WTC11 (cell line): ENCODE measurements around the gene SLC2A10. TPM values are rescaled to one million over a fixed set of nuclear protein-coding genes. Genes with fewer than 3 reads are reported as not detected.
A peak's percentile ranks its signal among the peaks of the same experiment; 100 is the strongest.

Experiments used
- ATAC-seq: fragments of 200-7000 bp; cut with Tn5 transposase; 2 replicates; pipeline ENCODE4 v1.10.0; 2021; ENCODE audit warnings: mild to moderate bottlenecking, moderate library complexity
- CTCF ChIA-PET: fragments of 300-600 bp; sonication (Branson Sonifier 250); formaldehyde crosslinking; loops from one replicate; lab custom pipeline; 2021; ENCODE audit warnings: antibody characterized with exemption; lab: Charles Lee
- POLR2A ChIA-PET: fragments of 350-600 bp; sonication (Branson Sonifier 250); formaldehyde crosslinking; loops from one replicate; lab custom pipeline; 2021; ENCODE audit warnings: antibody characterized with exemption; lab: Charles Lee
- DNase-seq: peaks from one replicate; pipeline ENCODE4 v3.0.0; 2021; ENCODE audit warnings: low spot score
- H3K27ac Mint-ChIP-seq: 2 replicates; pipeline ENCODE4 v1.8.0; 2021; ENCODE audit warnings: mixed read lengths
- H3K27me3 Mint-ChIP-seq: 2 replicates; pipeline ENCODE4 v1.8.0; 2021; ENCODE audit warnings: low read depth, mild to moderate bottlenecking, moderate library complexity, mixed read lengths
- H3K36me3 Mint-ChIP-seq: 2 replicates; pipeline ENCODE4 v1.8.0; 2021; ENCODE audit warnings: mixed read lengths
- H3K4me1 Mint-ChIP-seq: 2 replicates; pipeline ENCODE4 v1.8.0; 2022; ENCODE audit warnings: mixed read lengths
- H3K4me3 Mint-ChIP-seq: 2 replicates; pipeline ENCODE4 v1.8.0; 2021; ENCODE audit warnings: mild to moderate bottlenecking, moderate library complexity, mixed read lengths
- H3K9me3 Mint-ChIP-seq: 2 replicates; pipeline ENCODE4 v1.8.0; 2021; ENCODE audit warnings: mixed read lengths
- ARID4B ChIP-seq: sonication (generic); formaldehyde crosslinking; IDR thresholded peaks from 2 replicates; pipeline ENCODE4 v1.8.0; 2023; ENCODE audit warnings: missing genetic modification reagents, mild to moderate bottlenecking, borderline replicate concordance
- CREB1 ChIP-seq: sonication (generic); formaldehyde crosslinking; IDR thresholded peaks from 2 replicates; pipeline ENCODE4 v1.8.0; 2023; ENCODE audit warnings: mild to moderate bottlenecking, missing genetic modification reagents
- CREM ChIP-seq: sonication (generic); formaldehyde crosslinking; IDR thresholded peaks from 2 replicates; pipeline ENCODE4 v1.8.1; 2022; ENCODE audit warnings: mild to moderate bottlenecking, missing genetic modification reagents, moderate library complexity
- FOXP1 ChIP-seq: sonication (generic); formaldehyde crosslinking; IDR thresholded peaks from 2 replicates; pipeline ENCODE4 v1.8.0; 2022; ENCODE audit warnings: missing genetic modification reagents, mild to moderate bottlenecking, moderate library complexity, borderline replicate concordance
- FOXP4 ChIP-seq: sonication (generic); formaldehyde crosslinking; IDR thresholded peaks from 2 replicates; pipeline ENCODE4 v1.8.0; 2022; ENCODE audit warnings: mild to moderate bottlenecking, missing genetic modification reagents
- GRHL2 ChIP-seq: fragments of 250-450 bp; sonication (Bioruptor Pico); IDR thresholded peaks from 2 replicates; pipeline ENCODE4 v1.8.0; 2022; ENCODE audit warnings: mild to moderate bottlenecking, moderate library complexity; ENCODE audit not compliant: insufficient replicate concordance, severe bottlenecking
- GTF2I ChIP-seq: fragments of 250-450 bp; sonication (Bioruptor Pico); conservative IDR thresholded peaks from 2 replicates; pipeline ENCODE4 v1.4.0; 2021; ENCODE audit warnings: mild to moderate bottlenecking
- MYBL2 ChIP-seq: sonication (generic); formaldehyde crosslinking; IDR thresholded peaks from 2 replicates; pipeline ENCODE4 v1.8.1; 2023; ENCODE audit warnings: mild to moderate bottlenecking, moderate library complexity, missing genetic modification reagents
- NFATC4 ChIP-seq: fragments of 250-450 bp; sonication (Bioruptor Pico); IDR thresholded peaks from 2 replicates; pipeline ENCODE4 v1.9.0; 2021; ENCODE audit warnings: mild to moderate bottlenecking
- OVOL2 ChIP-seq: fragments of 250-450 bp; sonication (Bioruptor Pico); IDR thresholded peaks from 2 replicates; pipeline ENCODE4 v1.9.0; 2021; ENCODE audit warnings: mild to moderate bottlenecking, borderline replicate concordance
- PRRX2 ChIP-seq: fragments of 250-450 bp; sonication (Bioruptor Pico); IDR thresholded peaks from 2 replicates; pipeline ENCODE4 v1.8.0; 2021; ENCODE audit warnings: mild to moderate bottlenecking
- RELA ChIP-seq: sonication (generic); formaldehyde crosslinking; IDR thresholded peaks from 2 replicates; pipeline ENCODE4 v1.8.1; 2022; ENCODE audit warnings: missing genetic modification reagents, mild to moderate bottlenecking, borderline replicate concordance
- SP1 ChIP-seq: sonication (generic); formaldehyde crosslinking; conservative IDR thresholded peaks from 2 replicates; pipeline ENCODE4 v1.8.1; 2022; ENCODE audit warnings: missing genetic modification reagents
- USF1 ChIP-seq: sonication (generic); formaldehyde crosslinking; IDR thresholded peaks from 2 replicates; pipeline ENCODE4 v1.8.0; 2022; ENCODE audit warnings: mild to moderate bottlenecking, missing genetic modification reagents
- USF2 ChIP-seq: sonication (generic); formaldehyde crosslinking; IDR thresholded peaks from 2 replicates; pipeline ENCODE4 v1.8.1; 2023; ENCODE audit warnings: mild to moderate bottlenecking, missing genetic modification reagents, moderate library complexity
- ZBTB21 ChIP-seq: sonication (generic); formaldehyde crosslinking; IDR thresholded peaks from 2 replicates; pipeline ENCODE4 v1.8.1; 2023; ENCODE audit warnings: mild to moderate bottlenecking, missing genetic modification reagents, borderline replicate concordance
- ZNF121 ChIP-seq: sonication (generic); formaldehyde crosslinking; IDR thresholded peaks from 2 replicates; pipeline ENCODE4 v1.8.0; 2023; ENCODE audit warnings: missing genetic modification reagents
- ZNF219 ChIP-seq: sonication (generic); formaldehyde crosslinking; IDR thresholded peaks from 2 replicates; pipeline ENCODE4 v1.8.0; 2023; ENCODE audit warnings: missing genetic modification reagents, mild to moderate bottlenecking, borderline replicate concordance
- ZNF317 ChIP-seq: sonication (generic); formaldehyde crosslinking; IDR thresholded peaks from 2 replicates; pipeline ENCODE4 v1.8.1; 2023; ENCODE audit warnings: low read depth, mild to moderate bottlenecking, moderate library complexity, missing genetic modification reagents, borderline replicate concordance
- total RNA-seq: library from RNA; stranded (reverse); gene quantifications from 3 replicates; pipeline ENCODE4 v1.2.3, GENCODE V29; 2021

The SLC2A10 gene
- total RNA-seq, 1 experiment from 2014 or later = 8.0 TPM

- TF ChIP-seq MYBL2 (CRISPR knock-in tag) (no peak), NFATC4 (CRISPR knock-in tag) (peak; percentile 37; the same call in 1 of the 2 replicates), FOXP1 (CRISPR knock-in tag) (no peak), ZNF121 (CRISPR knock-in tag) (peak; percentile 99), FOXP4 (0 out of 2 replicates have a peak, but pooled peaks have one; percentile 14), USF1 (CRISPR knock-in tag) (peak; percentile 83), SP1 (CRISPR knock-in tag) (peak; percentile 64), USF2 (CRISPR knock-in tag) (peak; percentile 88)
- TF ChIP-seq, all 79 proteins: peak for 6
- DNase-seq (peak; percentile 75), ATAC-seq (peak; percentile 86)
- POLR2A ChIA-PET = interaction anchor here (1.1 kb wide), 1 partner anchor 132 kb away, joined by 3 read pairs; no protein-coding TSS in a partner anchor
- Mint-ChIP-seq H3K4me1 (peaks cover 59% of the 10 kb centered on the region), H3K27me3 (no peaks in the 10 kb centered on the region), H3K9me3 (peaks cover 5% of the 10 kb centered on the region), H3K36me3 (peaks cover 31% of the 10 kb centered on the region), H3K4me3 (peak overlapping the region; percentile 77), H3K27ac (peak overlapping the region; percentile 95)
- CTCF ChIA-PET = interaction anchor here (1.3 to 4.2 kb wide), 3 partner anchors 15 to 122 kb away, joined by 3 to 22 read pairs (median 3); no protein-coding TSS in a partner anchor
Measured at GRCh38 chr20:46683939-46684750, 25.3 kb upstream of the SLC2A10 start.

- H3K27ac Mint-ChIP-seq = peak overlapping the region; percentile 97
- peaks cover 40% of the 10 kb centered on the region for H3K4me1 Mint-ChIP-seq
- no peaks in the 10 kb centered on the region for H3K27me3 Mint-ChIP-seq
- H3K4me3 Mint-ChIP-seq = peak overlapping the region; percentile 96
- no peak for ATAC-seq
- H3K9me3 Mint-ChIP-seq = peaks cover 5% of the 10 kb centered on the region
- DNase-seq = no peak
- CTCF ChIA-PET = interaction anchor here (1.0 to 1.5 kb wide), 3 partner anchors 126 to 695 kb away, joined by 3 to 5 read pairs (median 3); no protein-coding TSS in a partner anchor
- no peak for TF ChIP-seq FOXP1 (CRISPR knock-in tag)
- no peak for TF ChIP-seq PRRX2 (CRISPR knock-in tag)
- TF ChIP-seq CREM (CRISPR knock-in tag) = no peak
- no peak for TF ChIP-seq RELA
- TF ChIP-seq ZBTB21 = no peak
- TF ChIP-seq OVOL2 = no peak
- peak; percentile 78; the same call in 1 of the 2 replicates for TF ChIP-seq GTF2I (CRISPR knock-in tag)
- peaks cover 18% of the 10 kb centered on the region for H3K36me3 Mint-ChIP-seq
- POLR2A ChIA-PET = no interaction called here
Measured at GRCh38 chr20:46688151-46689081, 21.0 kb upstream of the SLC2A10 start.

- Mint-ChIP-seq H3K27me3 (no peaks in the 10 kb centered on the region), H3K4me3 (peak within 1 kb of the TSS; percentile 96), H3K9me3 (peaks cover 5% of the 10 kb centered on the region), H3K4me1 (peaks cover 32% of the 10 kb centered on the region), H3K36me3 (peaks cover 18% of the 10 kb centered on the region), H3K27ac (peak within 1 kb of the TSS; percentile 99)
- ChIA-PET CTCF (interaction anchor here (0.6 to 1.5 kb wide), 7 partner anchors 9 to 694 kb away, joined by 3 to 7 read pairs (median 3); no protein-coding TSS in a partner anchor), POLR2A (no interaction called here)
- DNase-seq = peak; percentile 99
- ATAC-seq = peak; percentile 98
- no peak for TF ChIP-seq ZNF219
- 0 out of 2 replicates have a peak, but pooled peaks have one; percentile 59 for TF ChIP-seq CREB1 (CRISPR knock-in tag)
- peak; percentile 79 for TF ChIP-seq ARID4B (CRISPR knock-in tag)
- no peak for TF ChIP-seq GRHL2 (CRISPR knock-in tag)
- no peak for TF ChIP-seq ZNF317 (CRISPR knock-in tag)
Measured at GRCh38 chr20:46689082-46689753, 20.2 kb upstream of the SLC2A10 start, which contains the start of gene TP53RK. Gene TP53RK (minus strand): TSS chr20:46689444. CDS start chr20:46689414, 30 bp downstream.
